GM12891 (cell line): ENCODE results near the gene CEP170.

Experiments used
- POLR2A ChIP-seq: IDR thresholded peaks from 2 replicates; pipeline ENCODE4 v1.6.1; 2011; ENCODE audit warnings: low read depth, low read length, control low read depth
- POLR2AphosphoS5 ChIP-seq: IDR thresholded peaks from 2 replicates; pipeline ENCODE4 v1.6.1; 2011; ENCODE audit warnings: low read depth, low read length, control low read depth

DNA sequence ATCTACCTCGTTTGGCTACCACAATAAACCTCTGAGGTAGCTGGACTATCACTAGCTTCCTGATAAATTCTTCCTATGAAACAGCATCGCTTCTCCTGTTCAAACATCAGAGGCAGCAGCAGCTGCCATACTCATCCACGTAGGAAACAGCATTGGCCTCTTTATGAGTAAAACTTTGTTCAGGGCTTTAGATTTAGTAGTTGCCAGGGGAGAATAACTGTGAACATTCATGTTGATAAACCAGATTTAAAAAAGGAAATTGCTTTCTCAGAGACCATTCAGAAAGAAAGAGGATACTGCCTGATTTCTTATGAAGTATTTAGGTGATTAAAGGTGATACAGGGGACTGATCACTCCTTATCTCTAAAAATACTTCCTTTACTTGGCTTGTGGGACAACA lies 7.2 kb downstream of the CEP170 start:
- no peak for TF ChIP-seq POLR2A
- TF ChIP-seq POLR2AphosphoS5 = no peak
